ENCODE measurements around the gene SLC22A16.

The SLC22A16 gene

GRCh38 chr6:110448846-110449540 is 27.4 kb downstream of the SLC22A16 start:
- no peak for DNase-seq (ENCODE audit: low read depth in 2 of 2)

GRCh38 chr6:110447761-110448160 is 28.7 kb downstream of the SLC22A16 start:
- no peak for DNase-seq (ENCODE audit: low read depth in 2 of 2)

GRCh38 chr6:110446405-110446804 is 30.0 kb downstream of the SLC22A16 start:
- DNase-seq (ENCODE audit: low read depth in 2 of 2): no peak

DNA sequence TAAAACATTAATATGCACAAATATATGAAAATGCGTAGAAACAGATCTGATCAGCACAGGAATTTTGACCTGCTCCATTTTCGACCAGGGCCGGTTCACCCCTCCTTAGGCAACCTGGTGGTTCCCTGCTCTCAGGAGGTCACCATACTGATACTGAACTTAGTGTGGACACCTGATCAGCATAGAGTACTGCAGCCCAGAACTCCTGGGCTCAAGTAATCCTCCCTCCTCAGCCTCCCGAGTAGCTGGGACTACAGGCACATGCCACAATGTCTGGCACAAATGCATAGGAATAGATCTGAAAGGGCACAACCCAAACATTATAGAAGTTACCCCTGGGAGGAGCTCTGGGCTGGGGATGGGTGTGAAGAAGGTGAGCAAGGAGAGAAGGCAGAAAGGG is 36.4 kb downstream of the SLC22A16 start:
- no peak for DNase-seq (ENCODE audit: low read depth in 2 of 2)

- DNase-seq (ENCODE audit: low read depth in 2 of 2): no peak
These were observed 37.1 kb downstream of the SLC22A16 start for GRCh38 chr6:110439356-110439755.

DNA sequence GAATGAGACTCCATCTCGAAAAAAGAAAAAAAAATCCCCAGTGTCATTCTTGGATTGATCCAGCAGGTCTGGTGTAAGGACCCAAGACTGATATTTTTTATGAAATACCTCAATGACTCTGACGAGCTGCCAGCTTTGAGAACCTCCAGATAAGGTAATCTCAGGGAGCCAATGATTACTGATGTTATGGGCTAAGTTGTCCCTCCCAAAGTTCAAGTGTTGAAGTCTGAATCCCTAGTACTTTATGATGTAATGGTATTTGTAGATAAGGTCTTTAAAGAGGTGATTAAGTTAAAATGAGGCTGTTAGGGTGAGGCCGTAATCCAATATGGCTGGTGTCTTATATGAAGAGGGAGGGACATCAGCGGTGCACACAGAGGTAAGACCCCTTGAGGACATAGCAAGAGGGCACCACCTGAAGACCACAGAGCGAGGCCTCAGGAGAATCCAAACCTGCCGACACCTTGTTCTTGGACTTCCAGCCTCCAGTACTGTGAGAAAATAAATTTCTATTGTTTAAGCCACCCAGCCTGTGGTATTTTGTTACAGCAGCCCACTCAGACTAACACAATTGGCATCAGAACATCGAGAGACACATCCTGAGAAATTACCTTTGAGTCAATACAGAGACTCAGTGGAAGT is 41.3 kb downstream of the SLC22A16 start:
- no peak for DNase-seq (ENCODE audit: low read depth in 2 of 2)

DNA sequence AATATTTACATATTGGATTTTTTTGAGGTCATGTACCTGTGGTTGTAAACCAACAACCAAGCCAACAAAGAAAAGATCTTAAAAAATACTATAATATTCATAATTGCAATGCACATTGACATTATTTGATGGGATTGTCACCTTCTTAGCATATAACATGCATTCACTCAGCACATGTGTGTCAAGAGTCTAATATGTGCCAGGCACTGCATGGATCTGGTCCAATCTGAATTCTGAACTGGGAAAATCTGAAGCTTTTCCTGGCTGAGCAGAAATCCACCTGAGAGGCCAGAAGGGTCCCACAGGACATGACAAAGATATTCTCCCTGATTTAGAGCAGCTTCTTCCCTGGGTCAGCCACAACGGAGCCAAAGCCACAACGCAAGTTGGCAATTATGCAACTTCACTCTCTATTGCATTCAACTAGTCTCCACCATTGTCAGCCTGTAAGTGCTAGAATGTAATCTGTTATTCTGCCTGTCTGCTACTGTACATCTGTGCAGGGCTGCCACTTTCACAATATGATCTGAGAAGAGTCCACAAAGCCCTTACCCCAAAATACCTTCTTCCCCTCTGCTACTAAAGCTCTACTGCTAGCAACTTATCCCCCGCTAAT is 44.0 kb downstream of the SLC22A16 start:
- DNase-seq (ENCODE audit: low read depth in 2 of 2): no peak

GRCh38 chr6:110430741-110431140 is 45.7 kb downstream of the SLC22A16 start:
- no peak for DNase-seq (ENCODE audit: low read depth in 2 of 2)

- DNase-seq (ENCODE audit: low read depth in 2 of 2): no peak
These were observed 46.2 kb downstream of the SLC22A16 start for GRCh38 chr6:110430236-110430635.

DNA sequence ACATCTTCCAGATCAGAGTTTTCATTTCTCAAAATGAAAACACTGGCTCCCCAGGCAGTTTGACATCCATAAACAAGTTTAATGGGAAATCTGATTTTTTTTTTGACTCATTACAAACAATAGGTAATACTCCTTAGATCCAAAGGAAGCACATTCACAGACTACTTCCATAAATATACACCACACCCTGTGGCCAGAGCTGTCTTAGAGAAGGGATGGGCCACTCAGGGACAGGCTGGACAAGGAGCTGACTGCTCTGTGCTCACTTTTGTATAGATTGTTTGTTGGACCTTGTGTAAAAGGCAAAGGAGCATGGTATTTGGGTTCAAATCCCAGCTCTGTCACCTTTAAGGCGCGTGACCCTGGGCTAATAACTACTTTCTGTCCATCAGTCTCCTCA is 48.3 kb downstream of the SLC22A16 start:
- DNase-seq (ENCODE audit: low read depth in 2 of 2): no peak

DNA sequence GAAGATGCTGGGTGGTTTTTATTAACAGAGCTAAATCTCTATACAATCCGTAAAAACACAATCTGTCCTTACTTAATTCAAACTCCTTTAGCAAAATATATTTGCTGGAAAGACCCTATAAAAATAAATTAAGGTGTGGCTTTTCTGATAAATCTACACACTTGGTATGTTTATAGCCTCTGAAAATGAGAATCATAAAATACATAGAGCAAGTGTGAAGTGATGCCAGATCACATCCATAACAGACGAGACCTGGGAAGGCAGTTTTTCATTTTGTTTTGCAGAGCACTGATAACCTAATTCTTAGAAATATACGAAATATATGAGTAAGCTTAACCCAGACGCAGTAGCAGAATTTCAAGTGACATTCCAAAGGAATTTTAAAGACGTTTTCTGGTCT is 50.6 kb downstream of the SLC22A16 start:
- DNase-seq (ENCODE audit: low read depth in 2 of 2): no peak

- peak; percentile 13 to 17 for DNase-seq (ENCODE audit: low read depth in 2 of 2)
These were observed 54.0 kb downstream of the SLC22A16 start for GRCh38 chr6:110422444-110422822.

GRCh38 chr6:110421749-110422443 is 54.5 kb downstream of the SLC22A16 start:
- DNase-seq (ENCODE audit: low read depth in 2 of 2): no peak

- DNase-seq (ENCODE audit: low read depth in 2 of 2): no peak
These were observed 57.2 kb downstream of the SLC22A16 start for GRCh38 chr6:110419028-110419739.

DNA sequence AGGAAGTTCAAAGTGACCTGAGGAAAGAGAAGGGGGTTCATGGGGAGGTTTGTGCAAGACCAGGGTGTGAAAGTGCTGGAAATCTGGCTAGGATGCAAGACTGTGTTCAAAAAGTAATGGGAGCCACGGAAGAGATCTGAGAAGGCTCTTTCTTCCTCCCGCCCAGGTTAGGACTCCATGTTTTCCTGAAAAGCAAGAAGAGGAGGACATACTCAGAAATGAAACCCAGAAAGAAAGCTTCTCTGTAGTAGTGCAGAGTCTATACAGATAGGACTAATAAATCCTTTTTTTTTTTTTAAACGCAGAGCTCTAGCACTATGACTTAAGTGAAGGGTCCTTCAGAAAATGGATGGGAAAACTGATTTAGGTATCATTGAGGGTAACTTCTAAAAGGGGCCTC is 57.8 kb downstream of the SLC22A16 start:
- no peak for DNase-seq (ENCODE audit: low read depth in 2 of 2)

DNA sequence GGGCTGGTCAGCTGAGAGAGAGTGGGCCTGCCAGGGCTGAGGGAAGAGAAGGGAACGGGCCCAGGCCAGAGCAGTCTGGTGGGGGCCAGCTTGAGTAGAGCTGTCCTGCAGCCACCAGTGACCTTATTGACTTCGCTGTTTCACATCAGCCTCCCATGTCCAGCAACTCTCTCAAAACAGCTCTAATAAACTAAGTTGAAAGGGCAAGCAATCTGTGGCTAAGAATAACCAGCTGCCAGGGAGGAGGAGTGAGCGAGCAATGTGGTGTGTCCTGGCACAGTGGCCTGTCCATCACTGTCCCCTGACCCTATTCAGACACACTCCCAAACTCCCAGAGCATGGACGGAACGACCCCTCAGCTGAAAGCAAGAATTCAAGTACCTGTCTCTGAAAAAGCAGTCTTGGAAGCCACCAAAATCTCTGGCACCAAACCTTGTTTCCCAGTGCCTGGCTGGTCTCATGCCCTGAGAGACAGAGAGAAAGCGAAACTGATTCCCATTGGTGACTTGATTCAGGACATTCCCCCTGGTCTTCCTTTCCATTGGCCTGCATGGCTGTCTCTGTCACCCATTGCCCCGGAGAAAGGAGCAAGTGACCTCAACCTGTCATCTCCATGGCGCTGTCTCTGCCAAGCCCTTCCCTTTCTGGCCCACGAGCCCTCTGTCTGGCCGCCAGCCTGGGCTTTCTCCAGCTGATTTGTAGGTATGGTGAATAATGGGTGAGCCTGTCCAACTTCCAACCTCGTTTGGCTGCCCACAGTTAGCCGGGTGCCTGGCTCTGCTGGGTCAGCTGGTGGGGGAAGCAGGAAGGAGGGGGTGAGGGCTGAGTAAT is 61.1 kb downstream of the SLC22A16 start, which contains the start of gene DDO:
DDO (minus strand) TSS at position 490 of the 831 bp plus-strand sequence. CDS start 2,113 bp downstream, outside the sequence.
- no peak for DNase-seq (ENCODE audit: low read depth in 2 of 2)

DNA sequence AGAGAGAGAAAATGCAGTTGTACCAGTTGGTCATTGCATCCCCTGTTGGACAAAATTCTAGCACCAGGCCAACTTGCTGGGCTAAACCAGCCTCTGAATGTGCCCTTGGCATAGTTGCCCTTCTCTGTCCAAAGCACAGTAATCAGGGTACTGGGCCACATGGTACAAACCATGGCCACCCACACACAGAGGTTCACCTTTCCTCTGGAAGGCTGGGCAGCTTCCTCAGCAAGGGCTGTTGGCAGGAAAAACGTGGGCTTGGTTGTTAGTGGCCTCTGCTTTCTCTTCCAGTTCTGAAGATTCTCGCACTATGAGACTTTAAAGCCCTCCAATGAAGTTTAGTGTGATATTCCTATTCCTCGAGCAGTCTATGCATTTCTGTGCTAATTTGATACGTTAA is 61.7 kb downstream of the SLC22A16 start:
- no peak for DNase-seq (ENCODE audit: low read depth in 2 of 2)

- no peak for DNase-seq (ENCODE audit: low read depth in 2 of 2)
These were observed 64.1 kb downstream of the SLC22A16 start for GRCh38 chr6:110412360-110412759.

- DNase-seq (ENCODE audit: low read depth in 2 of 2): no peak
These were observed 65.9 kb downstream of the SLC22A16 start for GRCh38 chr6:110410511-110410910.

DNA sequence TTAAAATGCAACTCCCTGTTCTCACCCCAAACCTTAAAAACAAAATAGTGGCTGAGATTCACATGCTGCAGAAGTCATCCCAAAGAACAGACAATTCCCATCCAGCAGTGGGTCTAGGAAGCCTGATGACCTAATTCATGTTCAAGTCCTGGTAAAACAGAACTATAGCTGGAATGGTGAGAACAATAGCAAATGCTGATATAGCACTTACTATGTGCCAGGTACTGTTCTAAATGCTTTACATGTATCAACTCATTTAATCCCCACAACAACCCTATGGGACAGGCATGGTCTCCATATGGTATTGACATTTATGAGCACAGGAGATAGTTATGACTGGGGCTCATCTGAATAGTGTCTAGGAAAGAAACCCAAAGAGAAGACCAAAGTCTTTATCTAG is 66.6 kb downstream of the SLC22A16 start:
- DNase-seq (ENCODE audit: low read depth in 2 of 2): no peak

GRCh38 chr6:110408901-110409300 is 67.5 kb downstream of the SLC22A16 start:
- DNase-seq (ENCODE audit: low read depth in 2 of 2): no peak

All from fibroblast of skin of left quadriceps (primary cell).